GM21717 (cell line): ENCODE data around the gene FIS1.
"Not testable (repeated sequence)": the region's sequence is repeated elsewhere in the genome, so short reads cannot be mapped to it uniquely, and the experiment has no call there.

Experiments
- ATAC-seq: cut with Tn5 transposase; IDR thresholded peaks from one replicate; pipeline ENCODE4 v1.9.1; 2021; ENCODE audit warnings: mild to moderate bottlenecking, moderate library complexity; ENCODE audit not compliant: unreplicated experiment

The FIS1 gene

DNA sequence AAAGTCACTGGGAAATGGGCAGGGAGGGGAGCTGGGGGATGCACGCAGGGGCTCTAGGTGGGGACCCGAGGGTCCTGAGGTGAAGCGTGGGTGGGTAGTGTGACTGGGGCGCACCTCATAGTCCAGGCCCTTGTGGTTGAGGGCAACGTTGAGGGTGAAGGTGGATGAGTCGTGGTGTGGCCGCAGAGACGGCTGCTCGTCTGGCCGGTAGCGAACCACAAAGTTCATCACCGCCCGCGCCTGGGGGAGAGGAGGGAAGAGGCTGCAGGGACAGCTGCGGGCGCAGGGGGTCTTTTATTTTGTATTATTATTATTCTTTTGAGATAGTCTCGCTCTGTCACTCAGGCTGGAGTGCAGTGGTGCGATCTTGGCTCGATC is 38.2 kb downstream of the FIS1 start:
- no peak for ATAC-seq

DNA sequence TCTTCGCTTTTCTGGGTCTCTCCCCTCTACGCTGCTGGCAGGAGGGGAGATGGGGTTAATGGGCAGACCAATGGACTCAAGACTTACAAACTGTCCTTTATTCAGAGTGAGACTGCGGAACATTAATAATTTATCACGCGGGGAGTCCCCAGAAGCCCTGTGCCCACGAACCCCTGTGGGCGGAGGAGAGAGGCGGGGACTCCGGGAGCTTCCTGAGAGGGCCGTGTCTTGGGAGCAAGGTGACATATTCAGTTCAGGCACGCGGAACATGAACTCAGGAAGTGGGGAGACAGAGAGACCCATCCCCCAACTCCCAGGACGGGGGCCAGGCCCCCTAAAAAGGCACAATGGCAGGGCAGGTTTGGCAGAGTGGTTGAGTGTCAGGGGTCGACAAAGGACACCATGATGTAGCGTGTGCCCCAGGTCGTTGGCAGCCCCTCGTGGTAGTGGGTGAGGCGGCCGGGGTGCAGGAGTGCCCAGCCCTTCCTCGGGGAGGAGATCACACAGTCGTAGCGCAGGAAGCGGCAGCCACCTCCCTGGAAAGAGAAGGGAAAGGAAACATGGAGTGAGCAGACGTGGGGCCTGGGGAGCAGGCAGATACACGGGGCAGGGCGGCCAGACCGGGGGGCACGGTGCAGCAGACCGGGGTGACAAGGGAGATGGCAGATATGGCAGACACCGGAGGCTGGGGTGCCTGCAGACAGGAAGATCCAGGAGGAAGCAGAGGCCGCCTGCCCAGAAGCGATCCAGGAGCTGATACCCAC is 38.8 kb downstream of the FIS1 start:
- no peak for ATAC-seq

GRCh38 chr7:101203740-101204738 is 40.8 kb downstream of the FIS1 start:
- ATAC-seq, result not testable (repeated sequence)

GRCh38 chr7:101202603-101202918 is 42.3 kb downstream of the FIS1 start:
- no peak for ATAC-seq

GRCh38 chr7:101201695-101202602 is 42.9 kb downstream of the FIS1 start:
- ATAC-seq, result no peak

DNA sequence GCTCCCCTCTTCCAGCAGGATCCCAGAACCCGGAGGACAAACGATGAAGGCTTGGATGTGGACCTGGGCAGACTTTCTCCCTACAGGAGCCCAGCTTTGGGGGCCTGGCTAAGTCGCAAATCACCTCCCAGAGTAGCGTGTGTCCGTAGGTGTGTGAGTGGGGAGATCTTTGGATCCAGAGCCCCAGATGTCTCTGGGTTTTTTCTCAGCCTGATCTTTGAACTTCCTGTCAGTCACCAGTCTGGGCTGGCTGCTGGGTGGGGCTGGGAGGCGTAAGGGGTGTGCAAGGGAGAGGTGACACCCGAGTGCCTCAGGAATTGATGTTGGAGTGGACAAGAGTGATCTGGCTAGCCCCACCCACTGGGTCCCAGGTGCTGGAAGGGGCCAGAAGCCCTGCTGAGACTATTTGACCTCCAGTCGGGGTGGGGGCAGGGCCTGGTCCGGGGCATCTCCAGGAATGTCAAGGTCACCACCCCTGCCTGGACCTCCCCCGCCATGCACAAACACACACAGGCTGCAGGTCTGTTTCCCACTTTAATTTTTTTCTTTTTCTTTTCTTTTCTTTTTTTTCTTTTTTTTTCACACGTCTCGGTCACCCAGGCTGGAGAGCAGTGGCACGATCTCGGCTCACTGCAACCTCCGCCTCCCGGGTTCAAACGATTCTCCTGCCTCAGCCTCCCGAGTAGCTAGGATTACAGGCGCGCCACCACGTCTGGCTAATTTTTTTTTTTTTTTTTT is 43.9 kb downstream of the FIS1 start, which contains the start of gene MOGAT3:
Gene MOGAT3 (minus strand): TSS at position 175 of the 738 bp plus-strand sequence. CDS start 182 bp downstream, outside the sequence.
- no peak for ATAC-seq

DNA sequence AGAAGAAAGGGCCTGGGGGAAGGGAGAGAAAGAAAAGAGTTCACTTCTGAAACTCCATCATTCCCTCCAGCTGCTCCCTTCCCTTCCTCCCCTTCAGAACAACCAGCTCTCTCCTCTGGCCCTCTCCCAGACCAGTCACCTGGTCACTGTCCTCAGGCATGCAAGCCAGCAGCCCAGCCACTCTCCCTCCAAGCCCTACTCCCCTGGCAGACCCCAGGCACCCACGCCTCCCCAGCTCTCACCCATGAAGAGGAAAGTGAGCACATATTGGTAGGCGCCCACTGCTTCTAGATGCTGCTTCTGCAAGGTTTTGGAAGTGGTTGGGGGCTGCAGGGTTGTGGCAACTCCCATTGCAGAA is 44.4 kb downstream of the FIS1 start:
- no peak for ATAC-seq

- ATAC-seq, result not testable (repeated sequence)
Observed at GRCh38 chr7:101199522-101199921, 45.4 kb downstream of the FIS1 start.

GRCh38 chr7:101198476-101198875 is 46.4 kb downstream of the FIS1 start:
- no peak for ATAC-seq

DNA sequence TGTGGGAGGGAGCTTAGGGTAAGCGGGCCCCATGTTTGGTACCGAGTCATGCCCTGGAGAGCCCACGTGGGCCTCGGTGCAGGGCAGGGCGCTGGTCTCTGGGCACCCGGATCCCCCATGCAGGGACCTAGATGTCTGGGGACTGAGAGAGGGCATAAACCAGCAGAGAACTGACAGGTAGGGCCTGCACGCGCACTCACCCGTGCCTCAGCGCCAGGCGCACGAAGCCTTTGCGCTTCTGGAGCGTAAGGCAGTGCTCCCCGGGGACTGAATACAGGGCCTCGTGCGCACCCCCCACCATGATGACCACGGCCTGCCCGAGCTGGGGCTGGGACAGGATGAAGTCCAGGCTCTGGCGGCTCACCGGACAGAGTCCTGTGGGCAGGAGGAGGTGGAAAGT is 46.9 kb downstream of the FIS1 start:
- no peak for ATAC-seq

DNA sequence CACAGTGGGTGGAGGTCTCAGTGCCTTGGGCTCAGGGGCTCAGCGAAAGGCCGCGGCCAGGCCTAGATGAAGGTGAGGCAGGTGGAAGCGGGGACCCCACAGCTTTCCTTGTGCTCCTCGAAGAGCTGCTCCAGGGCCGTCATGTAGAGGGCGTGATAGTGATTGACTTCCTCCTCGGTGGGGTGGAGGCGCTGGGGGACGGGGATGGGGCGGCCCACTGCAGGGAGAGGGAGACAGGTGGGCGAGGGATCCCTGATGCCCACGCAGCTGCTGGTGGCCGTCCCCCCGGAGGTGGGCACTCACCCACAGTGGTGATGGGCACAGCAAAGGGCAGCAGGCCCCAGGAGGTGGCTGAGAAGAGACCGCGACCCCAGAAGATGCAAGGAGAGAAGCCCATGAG is 49.0 kb downstream of the FIS1 start:
- ATAC-seq, result no peak
